Globus pallidus (tissue), 1 donor: ENCODE measurements around the gene LINC01488.

ENCODE experiments used
- DNase-seq: peaks from one replicate; pipeline ENCODE4 v3.0.0-alpha.2; 2015; ENCODE audit warnings: low spot score

Gene LINC01488

DNA sequence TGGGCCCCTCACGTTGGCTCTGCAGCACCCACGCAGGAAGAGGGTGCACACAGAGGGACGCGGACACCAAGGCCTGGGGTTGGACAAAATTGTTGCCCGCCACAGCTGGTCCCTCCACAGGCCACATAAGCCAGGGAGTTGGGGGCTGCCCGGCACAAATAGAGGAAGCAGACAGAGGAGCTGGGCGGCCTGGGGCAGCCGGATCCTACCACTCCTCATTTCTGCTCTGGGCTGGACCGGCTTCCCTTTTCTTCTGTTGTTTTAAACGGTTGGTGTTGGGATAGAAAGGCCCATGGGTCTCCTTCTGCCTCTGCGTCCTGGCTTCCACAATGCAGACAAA lies 36.4 kb upstream of the LINC01488 start:
- DNase-seq = no peak

DNA sequence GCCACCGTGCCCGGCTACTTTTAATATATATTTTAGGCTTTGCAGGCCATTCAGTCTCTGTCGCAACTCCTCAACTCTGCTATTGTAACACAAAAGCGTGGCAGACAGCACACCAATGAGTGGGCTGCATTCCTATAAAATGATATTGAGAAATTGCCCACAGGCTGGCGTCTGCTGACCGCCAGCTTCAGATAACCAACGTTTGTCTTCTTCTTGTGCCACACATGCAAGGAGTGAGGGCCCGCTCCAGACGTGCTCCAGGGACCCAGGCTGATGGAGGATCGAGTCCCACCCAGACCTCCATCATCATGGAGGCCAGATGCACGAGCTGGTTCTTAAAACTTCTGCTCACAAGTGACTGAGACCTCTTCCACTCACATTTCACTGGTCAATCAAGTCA lies 35.4 kb upstream of the LINC01488 start:
- no peak for DNase-seq

DNA sequence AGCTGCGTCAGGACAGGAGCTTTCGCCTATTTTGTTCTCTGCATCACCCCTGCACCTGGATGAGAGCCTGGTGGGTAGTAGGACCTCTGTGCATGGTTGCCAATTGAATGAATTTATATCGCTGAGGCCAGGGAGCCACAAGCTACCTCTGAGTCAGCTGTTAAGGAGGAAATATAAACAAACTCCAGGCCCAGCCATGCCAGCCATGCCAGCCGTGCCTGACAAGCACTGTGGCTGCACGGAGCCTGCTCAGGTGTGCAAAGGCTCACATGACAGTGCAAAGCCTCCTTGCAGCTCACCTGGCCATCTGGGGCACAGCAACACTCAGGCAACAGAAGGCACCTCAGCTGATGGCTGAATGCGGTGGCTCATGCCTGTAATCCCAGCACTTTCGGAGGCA lies 33.7 kb upstream of the LINC01488 start:
- DNase-seq = no peak

DNA sequence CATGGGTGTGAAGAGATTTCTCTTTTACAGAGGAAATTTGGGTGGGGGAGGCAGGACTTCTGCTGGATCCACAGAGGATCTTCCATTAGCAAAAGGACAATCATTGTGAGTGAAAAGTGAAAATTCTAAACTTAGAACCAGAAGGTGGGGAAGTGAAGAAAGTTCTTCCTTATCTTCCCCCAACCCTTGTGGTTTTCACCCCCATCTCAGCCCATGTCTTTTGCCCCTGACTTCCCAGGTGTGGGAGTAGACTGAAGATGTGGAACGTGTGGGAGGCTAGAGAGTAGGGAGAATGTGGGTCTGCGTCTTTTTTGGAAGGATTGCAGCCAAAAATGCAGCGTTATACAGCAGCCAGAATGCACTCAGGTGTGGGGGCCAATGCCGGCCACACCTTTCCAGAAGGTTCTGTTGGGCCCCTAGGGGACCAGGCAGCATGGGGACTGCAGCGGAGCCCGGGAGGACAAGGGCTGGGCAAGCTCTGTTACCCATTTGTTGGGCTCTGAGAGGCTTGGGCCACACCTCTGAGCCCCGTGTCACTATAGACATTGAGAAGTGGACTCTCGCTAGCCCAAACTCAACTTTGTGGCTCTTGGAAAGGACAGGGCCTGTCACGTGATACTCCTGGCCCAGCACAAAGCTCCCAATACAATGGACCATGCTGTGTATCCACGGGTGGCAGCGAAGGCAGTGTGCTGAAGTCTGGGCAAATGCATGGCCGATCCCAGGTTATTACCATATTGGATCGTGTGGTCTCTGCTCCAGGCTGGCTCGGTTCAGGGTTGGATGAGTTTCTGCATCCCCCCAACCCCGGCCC lies 32.8 kb upstream of the LINC01488 start:
- DNase-seq = no peak

DNA sequence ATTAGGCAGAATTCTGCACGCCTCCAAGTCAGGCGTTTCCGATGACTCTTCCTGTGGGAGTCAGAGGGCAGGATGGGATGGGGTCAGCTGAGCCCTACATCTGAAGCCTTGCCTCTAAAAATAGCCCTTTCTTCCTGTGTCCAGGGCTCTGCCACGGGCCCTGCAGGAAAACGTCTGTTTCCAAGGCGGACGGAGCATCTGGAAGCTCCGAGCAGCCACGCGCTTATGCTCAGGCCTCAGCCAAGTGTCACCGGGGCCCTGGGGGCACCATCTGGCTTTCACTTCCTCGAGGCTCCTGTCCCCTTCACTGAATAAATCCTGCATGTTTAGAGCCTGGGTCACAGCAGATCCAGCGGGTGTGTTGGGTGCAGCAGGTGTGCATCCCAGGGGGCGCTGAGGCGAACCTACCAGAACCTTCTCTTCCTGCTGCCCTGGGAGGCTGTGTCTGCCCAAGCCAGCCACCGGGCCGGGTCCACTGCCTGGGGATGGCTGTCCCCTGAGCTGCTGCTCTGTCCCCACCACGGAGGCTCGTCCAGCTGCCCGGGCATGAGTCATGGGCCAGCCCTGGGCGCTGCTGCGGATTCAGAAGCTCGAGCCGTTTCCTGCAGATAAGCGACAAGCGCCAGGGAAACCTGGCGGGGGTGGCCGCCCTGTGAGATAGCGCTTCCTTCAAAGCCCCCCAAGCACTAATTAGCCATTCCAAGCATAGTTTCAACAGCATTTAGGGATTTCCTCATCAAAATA lies 32.0 kb upstream of the LINC01488 start:
- no peak for DNase-seq

DNA sequence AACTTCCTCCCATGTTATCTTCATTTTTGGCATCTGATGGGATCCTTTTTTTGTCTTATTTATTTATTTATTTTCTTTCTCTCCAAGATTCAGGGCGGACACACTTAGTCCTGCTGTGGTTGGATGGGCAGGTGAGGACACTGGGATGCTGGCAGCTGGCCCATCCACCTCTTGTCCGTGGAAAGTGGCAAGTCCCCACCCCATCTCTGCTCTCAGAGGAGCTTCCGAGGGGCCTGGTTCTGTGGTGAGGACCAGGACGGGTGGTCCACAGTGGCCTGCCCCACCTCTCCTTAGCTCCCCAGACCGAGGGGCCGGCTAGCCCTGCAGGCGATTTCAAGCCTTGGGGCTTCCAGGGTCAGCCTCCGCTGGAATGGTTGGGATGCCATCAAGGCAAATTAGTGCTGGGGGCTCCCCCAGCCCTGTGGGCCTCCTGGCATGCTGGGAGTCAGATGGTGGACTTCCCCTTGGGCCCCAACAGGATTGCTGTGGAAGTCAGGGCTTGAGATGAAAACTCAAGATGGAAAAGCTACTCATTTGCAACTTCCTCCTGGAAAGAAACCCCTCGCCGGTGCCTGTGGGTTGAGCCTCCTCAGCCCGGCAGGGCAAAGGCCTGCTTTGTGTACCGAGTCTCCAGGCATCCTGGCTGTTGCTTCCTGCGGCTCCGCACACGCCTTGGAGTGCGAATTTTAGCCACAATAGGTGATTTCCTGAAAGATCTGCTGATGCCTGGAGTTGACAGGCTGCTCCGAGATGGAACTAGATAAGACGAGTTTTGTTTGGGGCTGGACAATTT lies 31.2 kb upstream of the LINC01488 start:
- no peak for DNase-seq

DNA sequence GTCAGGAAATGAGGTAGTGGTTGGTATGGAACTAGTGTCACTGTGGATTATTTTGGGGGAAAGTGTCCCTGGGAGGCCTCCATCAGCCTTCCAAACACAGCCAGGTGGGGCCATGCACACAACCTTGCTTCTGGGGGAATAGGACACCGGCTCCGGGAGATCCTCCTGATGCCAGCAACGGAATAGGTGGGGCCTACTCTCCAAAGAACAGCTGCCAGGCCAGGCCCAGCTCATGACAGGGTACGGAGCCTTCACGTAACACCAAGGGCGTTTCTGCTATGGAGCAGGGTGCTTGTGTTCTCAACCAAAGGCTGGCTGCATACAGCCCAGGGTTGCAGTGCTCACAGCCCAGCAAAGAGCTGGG lies 30.6 kb upstream of the LINC01488 start:
- no peak for DNase-seq

DNA sequence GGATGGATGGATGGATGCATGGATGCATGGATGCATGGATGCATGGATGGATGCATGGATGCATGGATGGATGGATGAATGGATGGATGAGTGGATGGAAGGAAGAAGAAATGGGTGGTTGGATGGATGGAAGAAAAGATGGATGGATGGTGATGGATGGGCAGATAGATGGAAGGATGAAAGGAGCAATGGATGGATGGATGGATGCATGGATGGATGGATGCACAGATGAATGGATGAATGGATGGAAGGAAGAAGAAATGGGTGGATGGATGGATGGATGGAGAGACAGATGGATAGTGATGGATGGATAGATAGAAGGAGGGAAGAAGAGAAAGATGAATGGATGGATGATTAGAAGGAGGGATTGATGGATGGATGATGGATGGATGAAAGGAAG lies 30.2 kb upstream of the LINC01488 start:
- no peak for DNase-seq

DNA sequence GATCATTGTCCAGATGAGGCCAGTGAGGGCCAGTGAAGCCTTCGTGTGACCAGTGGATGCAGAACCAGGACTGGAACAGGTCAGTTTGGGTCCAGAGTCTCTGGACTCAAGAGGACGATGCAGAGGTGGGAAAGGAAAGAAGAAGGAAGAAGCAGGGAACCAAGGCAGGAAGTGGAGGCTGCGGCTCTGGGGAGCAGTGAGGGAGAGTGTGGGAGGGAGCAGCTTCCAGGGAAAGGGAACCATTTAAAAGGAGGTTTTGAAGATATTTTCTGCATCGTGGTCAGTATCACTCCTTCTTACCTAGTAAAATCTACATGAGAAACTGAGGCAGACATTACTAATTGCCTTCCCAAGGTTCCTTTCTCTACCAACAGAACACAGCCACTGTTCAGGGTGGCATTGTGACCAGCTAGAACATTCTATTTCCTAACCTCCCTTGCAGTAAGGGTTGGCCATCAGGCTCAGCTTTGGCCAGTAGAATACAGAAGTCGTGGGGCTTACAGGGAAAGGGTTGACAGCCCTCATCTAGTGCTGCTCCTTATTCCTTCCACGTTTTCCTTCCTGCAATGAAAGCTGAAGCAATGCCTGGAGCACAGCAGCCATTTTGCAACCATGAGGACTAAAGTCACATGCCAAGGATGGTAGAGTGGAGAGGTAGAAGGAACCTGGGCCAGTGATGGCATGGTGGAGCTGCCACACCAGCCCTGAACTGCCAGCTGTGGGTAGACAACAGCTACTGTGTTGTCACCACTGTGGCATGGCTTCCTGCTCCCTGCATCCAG lies 29.1 kb upstream of the LINC01488 start:
- no peak for DNase-seq

DNA sequence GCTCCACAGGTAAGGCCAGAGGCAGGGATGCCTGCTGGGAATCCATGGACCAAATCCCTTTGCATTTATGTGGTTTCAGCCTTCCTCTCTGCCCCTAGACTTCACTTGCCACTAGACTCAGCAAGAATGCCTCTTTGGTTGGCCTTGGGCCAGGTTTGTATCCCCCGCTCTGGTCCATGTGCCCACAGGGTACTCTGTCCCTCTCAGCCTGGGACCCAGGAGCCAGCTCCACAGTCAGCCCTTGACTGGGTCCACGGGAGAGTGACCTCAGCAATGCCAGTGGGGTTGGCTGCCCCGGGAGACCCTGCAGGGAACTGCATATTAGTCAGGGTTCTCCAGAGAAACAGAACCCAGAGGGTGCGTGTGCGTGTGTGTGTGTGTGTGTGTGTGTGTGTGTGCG lies 28.3 kb upstream of the LINC01488 start:
- DNase-seq = no peak

DNA sequence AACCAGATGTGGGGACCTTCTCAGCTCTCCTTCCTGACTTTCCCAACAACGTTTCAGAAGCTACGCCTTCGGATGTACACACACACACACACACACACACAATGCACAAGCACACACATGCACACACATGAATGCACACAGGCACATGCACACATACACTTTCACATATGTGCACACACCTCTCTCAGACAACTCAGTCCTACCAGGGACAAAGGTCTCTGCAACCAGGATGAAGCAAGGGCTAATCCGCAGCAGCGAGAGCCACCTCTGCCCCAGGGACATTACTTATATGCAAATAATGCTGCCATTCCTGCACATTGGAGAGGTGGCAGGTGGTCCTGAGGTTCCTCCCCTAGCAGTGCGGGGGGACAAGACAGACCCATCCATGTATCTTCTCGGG lies 27.4 kb upstream of the LINC01488 start:
- no peak for DNase-seq

DNA sequence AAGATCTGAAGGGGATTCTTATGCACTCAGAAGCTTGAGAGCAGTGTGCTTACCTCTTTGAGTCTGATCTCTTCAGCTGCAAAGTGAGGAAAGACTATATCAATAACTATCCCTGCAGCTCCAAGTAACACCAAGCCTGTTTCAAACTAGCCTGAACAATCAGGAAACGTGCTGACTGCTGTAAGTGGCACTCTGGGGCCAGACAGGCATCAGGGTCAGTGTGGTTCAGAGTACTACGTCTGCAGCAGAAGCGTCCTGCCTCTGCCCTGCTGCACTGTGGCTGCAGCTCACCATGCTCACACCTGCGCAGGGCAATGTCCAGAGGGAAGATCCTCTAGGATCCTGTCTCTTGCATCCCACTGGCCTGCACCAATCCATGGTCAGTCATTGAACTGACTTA lies 25.5 kb upstream of the LINC01488 start:
- DNase-seq = no peak

DNA sequence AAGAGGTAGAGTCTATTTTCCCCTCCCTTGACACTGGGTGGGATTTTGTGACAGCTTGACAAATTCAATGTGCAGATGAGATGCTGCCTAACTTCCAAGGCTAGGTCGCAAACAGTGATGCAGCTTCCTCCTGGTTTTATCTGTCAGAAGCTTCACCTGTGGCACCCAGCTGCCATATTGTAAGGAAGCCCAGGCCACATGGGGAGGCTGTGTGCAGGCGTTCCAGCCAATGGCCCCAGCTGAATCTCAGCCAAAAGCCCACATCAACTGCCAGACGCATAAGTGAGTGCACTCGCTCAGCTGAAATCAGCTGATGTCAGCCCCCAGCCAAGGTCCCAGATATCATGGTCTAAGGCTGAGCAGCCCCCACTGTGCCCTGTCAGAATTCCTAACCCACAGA lies 24.8 kb upstream of the LINC01488 start:
- DNase-seq = no peak

DNA sequence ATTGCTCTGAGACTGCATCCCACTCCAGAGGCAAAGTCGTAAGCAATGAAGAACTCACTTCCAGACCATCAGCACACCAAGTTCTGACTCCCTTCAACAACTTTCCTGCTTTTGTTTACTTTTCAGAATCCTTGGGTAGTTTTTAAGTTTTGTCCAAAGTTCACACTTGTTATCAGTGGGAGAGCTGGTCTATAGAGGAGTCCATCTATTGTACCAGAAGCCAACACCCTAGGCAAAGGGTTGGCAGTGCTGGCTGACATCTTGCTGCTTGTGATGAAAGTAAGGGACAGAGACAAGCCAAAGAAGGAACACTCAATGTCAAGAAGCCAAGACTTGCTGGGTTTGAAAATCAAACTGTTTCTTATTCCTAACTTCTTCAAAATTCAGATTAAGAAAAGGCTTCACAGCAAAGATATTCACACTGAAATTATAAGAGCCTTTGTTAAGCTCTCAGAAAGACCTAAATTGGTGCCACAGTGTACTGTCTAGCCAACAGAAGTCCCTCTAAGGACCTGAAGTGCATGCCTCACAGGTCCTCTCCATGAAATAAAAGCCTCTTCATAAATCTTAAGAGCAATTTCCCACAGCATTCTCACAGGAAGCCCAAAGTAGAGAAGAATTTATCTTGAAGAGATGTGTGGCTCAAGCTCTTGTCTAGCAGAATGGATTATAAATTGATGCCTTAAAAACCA lies 21.5 kb upstream of the LINC01488 start:
- DNase-seq = no peak

DNA sequence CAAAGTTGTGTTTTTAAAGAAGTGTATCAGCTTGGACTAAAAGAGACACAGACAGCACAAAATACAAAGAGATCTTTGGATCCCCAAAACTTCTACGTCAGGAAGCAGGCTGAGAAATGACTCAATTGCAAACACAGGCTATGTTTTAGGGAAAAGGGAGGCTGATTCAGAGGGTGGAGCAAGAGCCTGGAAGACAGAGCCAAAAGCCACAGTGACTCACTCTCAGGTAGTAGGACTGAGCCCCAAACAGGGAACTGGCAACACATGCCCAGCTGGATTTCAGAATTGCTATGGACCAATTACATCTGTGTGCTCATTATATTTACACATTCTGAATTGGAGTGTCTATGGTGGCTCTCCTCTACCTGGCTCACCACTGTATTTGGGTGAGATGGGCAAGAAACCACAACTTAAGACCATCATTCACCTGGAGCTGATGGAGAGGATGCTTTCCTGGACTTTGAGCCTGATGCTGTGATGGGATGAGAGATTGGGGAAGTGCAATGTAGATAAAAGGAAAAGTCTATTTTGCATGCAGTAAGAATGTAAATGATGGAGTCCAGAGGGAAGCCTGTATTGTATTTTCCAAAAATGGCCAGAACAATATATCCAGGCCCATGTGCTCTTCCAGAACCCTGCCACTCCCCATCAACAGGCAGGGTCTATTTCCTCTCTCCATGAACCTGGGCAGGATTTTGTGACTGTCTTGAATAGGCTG lies 20.8 kb upstream of the LINC01488 start:
- no peak for DNase-seq

DNA sequence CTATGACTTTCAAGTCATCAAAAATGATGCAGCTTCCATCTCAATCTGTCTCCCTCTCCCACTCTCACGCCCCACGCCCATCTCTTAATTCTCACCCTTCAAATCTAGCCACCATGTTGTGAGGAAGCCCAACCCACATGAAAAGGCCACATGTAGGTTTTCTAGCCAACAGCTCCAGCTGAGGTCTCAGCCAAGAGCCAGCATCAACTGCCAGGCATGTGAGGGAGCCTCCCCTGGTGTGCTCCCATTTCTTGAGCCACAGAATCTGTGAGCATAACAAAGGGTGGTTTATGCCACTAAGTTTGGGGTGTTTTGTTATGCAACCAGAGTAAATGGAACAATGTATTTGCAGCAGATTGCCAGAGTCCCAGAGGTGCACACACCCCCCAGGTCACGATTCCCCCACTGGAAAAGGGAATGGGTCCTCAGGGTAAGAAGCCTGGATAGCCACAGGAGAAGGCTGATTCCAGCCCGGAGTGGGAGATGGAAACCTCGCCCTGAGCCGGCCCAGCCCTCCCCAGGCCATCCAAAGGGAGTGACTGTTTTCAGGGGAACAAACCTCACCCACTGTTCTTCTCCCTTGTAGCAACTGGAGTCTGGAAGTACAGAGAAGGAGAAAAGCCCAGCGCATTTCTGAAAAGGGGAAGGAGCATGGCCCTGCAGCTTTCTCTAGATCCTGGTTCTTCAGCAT lies 20.0 kb upstream of the LINC01488 start:
- DNase-seq = no peak

DNA sequence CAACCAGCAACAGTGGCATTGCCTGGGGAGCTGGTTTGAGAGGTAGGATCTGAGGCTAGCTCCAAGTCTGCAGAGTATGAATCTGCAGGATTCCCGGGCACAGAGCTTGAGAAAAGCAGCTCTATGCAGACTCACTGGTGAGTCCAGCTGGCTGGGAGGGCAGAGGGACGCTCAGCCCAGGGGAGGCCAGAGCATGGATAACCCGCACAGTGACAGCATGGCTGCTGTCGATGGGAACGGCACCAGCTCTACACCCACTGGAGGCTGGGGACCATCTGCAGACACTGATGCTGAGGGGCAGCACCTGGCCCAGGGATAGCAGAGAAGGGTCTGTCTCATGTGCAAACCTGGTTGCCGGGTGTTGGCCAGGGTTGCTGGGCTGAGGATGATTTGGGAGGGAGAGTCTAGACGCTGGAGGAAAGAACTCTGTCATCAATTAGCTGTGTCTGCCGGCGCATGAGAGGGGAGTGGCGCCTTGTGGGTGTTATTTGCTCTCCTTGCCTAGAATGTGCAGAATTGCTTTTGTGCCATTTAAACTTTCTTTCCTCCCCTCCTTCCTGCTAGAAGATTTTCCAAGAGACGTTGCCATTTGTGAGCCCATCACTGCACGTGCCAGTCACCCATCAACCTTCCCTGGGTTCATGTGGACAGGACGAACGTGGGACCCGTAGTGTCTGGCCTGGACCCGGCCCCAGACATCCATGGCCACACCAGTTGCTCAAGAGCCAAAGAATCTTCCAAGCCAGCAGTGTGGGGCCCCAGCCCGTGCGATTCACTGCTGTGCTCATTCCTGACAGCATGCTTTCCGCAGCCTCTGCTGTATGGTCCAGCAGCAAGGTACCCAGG lies 19.1 kb upstream of the LINC01488 start:
- DNase-seq = no peak

DNA sequence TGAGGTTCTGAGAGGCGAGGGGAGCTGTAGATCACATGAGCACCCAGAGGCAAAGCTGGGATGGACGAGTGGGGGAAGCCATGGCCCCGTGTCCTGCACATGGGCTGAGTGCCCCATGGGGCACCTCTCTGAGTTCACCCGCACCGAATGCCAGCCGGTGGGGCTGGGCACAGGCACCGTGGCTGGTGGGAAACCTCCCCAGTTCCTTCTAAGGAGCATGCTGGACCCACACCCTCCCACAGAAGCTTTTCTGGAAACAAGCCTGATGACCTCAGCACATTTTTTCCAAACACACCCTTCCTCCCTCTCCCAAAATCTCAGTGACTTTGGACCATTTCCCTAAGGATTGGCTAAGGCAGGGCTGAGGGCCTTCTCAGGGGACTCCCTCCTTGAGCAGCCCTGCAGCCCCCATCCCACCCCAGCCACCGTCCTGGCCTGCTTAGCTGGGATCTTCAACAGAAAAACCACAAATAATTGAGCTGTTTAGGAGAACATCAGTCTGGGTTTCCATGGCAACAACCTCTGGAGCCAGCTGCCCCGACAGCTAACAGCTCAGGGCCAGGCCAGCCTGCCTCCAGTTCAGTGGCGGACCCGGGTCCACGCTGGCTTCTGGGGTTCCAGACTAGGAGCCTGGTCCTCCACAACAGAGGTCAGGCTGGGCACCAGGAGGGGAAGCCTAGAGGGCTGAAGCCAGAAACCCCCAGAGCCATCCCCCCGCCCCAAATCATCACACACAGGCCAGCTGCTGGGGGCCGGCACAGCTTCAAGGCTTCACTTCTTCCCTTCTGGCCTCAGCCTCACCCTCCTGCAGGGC lies 18.1 kb upstream of the LINC01488 start:
- DNase-seq = no peak
